Osteoblast (primary cell): ENCODE results near the gene SGTA. TPM values are rescaled to one million over a fixed set of nuclear protein-coding genes. Genes with fewer than 3 reads are reported as not detected.

Experiments
- DNase-seq: peaks from one replicate; pipeline ENCODE4 v3.0.0; 2011; ENCODE audit warnings: low spot score, mixed read lengths; ENCODE audit not compliant: insufficient read length; ENCODE audit errors: missing footprints
- H2AFZ ChIP-seq: 2 replicates; pipeline ENCODE4 v1.6.0; 2011; ENCODE audit warnings: mild to moderate bottlenecking, low read length
- H3K27ac ChIP-seq: 2 replicates; pipeline ENCODE4 v1.5.1; 2011; ENCODE audit warnings: mild to moderate bottlenecking, low read depth, low read length, moderate library complexity
- H3K27me3 ChIP-seq: 2 replicates; pipeline ENCODE4 v1.6.0; 2012; ENCODE audit warnings: mild to moderate bottlenecking, control low read depth, inconsistent platforms, low read length, moderate library complexity; ENCODE audit not compliant: insufficient read depth
- H3K36me3 ChIP-seq: 2 replicates; pipeline ENCODE4 v1.5.1; 2011; ENCODE audit warnings: mild to moderate bottlenecking, low read length, control low read depth, moderate library complexity; ENCODE audit not compliant: insufficient read depth
- H3K4me1 ChIP-seq: 2 replicates; pipeline ENCODE4 v1.5.1; 2011; ENCODE audit warnings: mild to moderate bottlenecking, low read length, control low read depth, moderate library complexity; ENCODE audit not compliant: insufficient read depth
- H3K4me2 ChIP-seq: 2 replicates; pipeline ENCODE4 v1.6.0; 2011; ENCODE audit warnings: mild to moderate bottlenecking, low read length; ENCODE audit not compliant: insufficient read depth
- H3K4me3 ChIP-seq: fragments of 200-600 bp; sonication (generic); 3 replicates; pipeline ENCODE4 v1.5.1; 2012; ENCODE audit warnings: mild to moderate bottlenecking, low read length, inconsistent platforms; ENCODE audit not compliant: insufficient read depth
- H3K79me2 ChIP-seq: 2 replicates; pipeline ENCODE4 v1.6.0; 2012; ENCODE audit warnings: mild to moderate bottlenecking, low read length, control low read depth, inconsistent platforms; ENCODE audit not compliant: insufficient read depth
- H3K9me3 ChIP-seq: 2 replicates; pipeline ENCODE4 v1.5.1; 2011; ENCODE audit warnings: low read depth, low read length, control low read depth
- H4K20me1 ChIP-seq: 2 replicates; pipeline ENCODE4 v1.6.0; 2012; ENCODE audit warnings: mild to moderate bottlenecking, low read length, control low read depth; ENCODE audit not compliant: insufficient read depth
- total RNA-seq: library from RNA; depleted of rRNA; stranded (reverse); fragments of >200 nt; gene quantifications from 2 replicates; pipeline ENCODE4 v1.2.3, GENCODE V29; 2012
- TF ChIP-seq, protein P1 (sequence below): IDR thresholded peaks from 2 replicates; pipeline ENCODE4 v1.5.1; 2011; ENCODE audit warnings: mild to moderate bottlenecking, low read depth, low read length, moderate library complexity; ENCODE audit errors: extremely low read depth

SGTA gene
- total RNA-seq, 1 donor, result 38.7 TPM

DNA sequence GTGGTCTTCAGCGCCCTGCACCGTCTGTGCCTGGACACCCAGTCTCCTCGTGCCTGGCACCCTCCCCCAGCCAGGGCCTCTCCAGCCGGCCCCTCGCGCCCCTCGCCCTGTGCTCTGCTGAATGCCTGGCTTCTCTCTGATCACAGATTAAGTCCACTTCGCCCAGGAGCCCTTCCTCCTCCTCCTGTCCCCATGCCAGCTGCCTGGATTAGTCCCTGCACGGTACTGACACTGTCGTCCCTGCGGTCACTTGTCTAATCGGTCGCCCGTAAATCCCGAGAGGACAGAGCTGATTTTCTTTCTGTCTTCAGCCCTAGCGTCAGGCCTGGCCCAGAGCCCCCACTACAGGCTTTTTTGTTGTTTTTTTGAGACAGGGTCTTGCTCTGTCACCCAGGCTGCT is 8.8 kb upstream of the SGTA start:
- Histone ChIP-seq H2AFZ (no peak overlapping the region), H3K4me2 (no peak overlapping the region), H3K9me3 (no peaks in the 10 kb centered on the region), H3K4me1 (no peaks in the 10 kb centered on the region), H4K20me1 (no peaks in the 10 kb centered on the region), H3K27ac (no peak overlapping the region), H3K79me2 (peaks cover 30% of the 10 kb centered on the region), H3K36me3 (peaks cover 27% of the 10 kb centered on the region), H3K27me3 (no peaks in the 10 kb centered on the region), H3K4me3 (no peak overlapping the region)
- DNase-seq, result no peak
- TF ChIP-seq, protein P1, sequence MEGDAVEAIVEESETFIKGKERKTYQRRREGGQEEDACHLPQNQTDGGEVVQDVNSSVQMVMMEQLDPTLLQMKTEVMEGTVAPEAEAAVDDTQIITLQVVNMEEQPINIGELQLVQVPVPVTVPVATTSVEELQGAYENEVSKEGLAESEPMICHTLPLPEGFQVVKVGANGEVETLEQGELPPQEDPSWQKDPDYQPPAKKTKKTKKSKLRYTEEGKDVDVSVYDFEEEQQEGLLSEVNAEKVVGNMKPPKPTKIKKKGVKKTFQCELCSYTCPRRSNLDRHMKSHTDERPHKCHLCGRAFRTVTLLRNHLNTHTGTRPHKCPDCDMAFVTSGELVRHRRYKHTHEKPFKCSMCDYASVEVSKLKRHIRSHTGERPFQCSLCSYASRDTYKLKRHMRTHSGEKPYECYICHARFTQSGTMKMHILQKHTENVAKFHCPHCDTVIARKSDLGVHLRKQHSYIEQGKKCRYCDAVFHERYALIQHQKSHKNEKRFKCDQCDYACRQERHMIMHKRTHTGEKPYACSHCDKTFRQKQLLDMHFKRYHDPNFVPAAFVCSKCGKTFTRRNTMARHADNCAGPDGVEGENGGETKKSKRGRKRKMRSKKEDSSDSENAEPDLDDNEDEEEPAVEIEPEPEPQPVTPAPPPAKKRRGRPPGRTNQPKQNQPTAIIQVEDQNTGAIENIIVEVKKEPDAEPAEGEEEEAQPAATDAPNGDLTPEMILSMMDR, result no peak

DNA sequence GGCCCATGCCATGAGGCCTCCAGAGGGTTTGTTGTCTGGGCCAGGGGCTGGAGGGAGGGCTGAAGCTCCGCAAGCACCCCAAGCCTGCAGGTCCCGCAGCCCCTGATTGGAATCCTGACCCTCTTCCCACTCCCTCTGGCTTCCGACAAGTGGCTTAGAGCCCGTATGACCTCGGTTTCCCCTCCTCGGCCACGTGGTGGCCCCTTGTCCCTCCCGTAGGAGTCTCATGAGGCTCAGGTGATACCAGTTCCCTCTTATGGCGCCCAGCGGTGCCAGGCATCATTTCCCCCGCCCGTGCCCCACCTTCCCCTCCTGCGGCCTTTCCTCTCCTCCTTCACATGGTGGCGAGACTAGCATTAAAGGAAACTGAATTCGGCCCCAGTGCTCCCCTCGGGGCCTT is 8.4 kb upstream of the SGTA start:
- Histone ChIP-seq H3K27ac (no peak overlapping the region), H4K20me1 (no peaks in the 10 kb centered on the region), H3K4me3 (no peak overlapping the region), H3K27me3 (no peaks in the 10 kb centered on the region), H3K4me2 (no peak overlapping the region), H2AFZ (no peak overlapping the region), H3K36me3 (peaks cover 27% of the 10 kb centered on the region), H3K79me2 (peaks cover 33% of the 10 kb centered on the region), H3K9me3 (no peaks in the 10 kb centered on the region), H3K4me1 (peaks cover under 1% of the 10 kb centered on the region)
- TF ChIP-seq, protein P1, result no peak
- no peak for DNase-seq

DNA sequence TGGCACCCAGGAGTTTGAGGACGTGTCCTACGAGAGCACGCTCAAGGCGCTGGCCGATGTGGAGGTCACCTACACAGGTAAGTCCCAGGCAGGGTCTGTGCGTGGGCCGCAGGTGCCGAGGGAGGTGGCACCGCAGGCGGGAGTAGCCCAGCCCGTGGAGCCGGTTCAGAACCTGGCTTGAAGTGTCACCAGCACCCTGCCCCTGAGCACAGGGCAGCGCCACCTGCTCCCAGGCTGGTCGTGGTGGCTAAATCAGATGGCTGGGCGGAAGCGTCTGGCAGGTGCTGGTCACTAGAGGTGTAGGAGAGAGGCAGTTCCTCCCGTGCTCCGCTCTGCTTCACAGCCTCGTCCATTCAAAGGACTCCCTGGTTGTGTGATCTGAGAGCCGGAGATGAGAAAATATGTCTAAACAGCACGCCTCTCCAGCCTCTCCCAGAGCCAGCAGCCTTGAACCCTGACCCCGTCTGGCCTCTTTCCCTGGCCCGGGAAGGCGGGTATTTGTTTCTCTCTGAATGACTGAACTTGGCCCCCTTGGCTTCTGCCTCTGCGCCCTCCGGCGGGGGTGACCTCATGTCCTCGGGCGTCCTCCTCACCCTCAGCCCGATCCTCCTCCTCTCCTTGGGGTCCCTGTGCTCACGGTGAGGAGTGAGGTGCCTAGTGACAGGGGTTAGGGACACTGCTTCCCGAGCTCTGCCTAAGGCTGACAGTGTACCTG is 7.6 kb upstream of the SGTA start:
- no peak for DNase-seq
- Histone ChIP-seq H3K4me3 (no peak overlapping the region), H3K36me3 (peaks cover 25% of the 10 kb centered on the region), H3K79me2 (peaks cover 41% of the 10 kb centered on the region), H3K27ac (no peak overlapping the region), H3K4me2 (no peak overlapping the region), H3K4me1 (peaks cover 5% of the 10 kb centered on the region), H2AFZ (no peak overlapping the region), H4K20me1 (no peaks in the 10 kb centered on the region), H3K27me3 (no peaks in the 10 kb centered on the region), H3K9me3 (no peaks in the 10 kb centered on the region)
- TF ChIP-seq, protein P1, result no peak

DNA sequence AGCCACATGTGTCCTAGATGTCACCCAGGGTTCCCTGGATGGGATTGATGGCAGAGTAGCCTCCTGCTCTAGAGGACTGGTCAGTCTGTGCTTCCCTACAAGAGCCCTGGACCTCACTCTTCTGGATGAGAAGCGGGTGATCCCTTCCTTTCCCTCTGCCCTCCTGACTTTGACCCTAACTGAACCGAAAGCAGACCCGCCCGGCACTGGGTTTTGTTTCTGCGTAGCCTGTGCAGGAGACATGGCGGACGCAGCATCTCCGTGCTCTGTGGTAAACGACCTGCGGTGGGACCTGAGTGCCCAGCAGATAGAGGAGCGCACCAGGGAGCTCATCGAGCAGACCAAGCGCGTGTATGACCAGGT is 7.1 kb upstream of the SGTA start:
- Histone ChIP-seq H3K36me3 (peaks cover 20% of the 10 kb centered on the region), H3K79me2 (peaks cover 45% of the 10 kb centered on the region)
- no peak for DNase-seq

More for the DNA sequence above, 7.1 kb upstream of the SGTA start:
- no peaks in the 10 kb centered on the region for H3K9me3 ChIP-seq
- no peak overlapping the region for H2AFZ ChIP-seq
- no peak overlapping the region for H3K27ac ChIP-seq
- no peaks in the 10 kb centered on the region for H4K20me1 ChIP-seq
- H3K27me3 ChIP-seq, result no peaks in the 10 kb centered on the region
- peaks cover 5% of the 10 kb centered on the region for H3K4me1 ChIP-seq
- TF ChIP-seq, protein P1, result no peak
- no peak overlapping the region for H3K4me3 ChIP-seq
- no peak overlapping the region for H3K4me2 ChIP-seq
